Chondrocyte (in vitro differentiated cells): ENCODE data around the gene OSBPL2. TPM values are rescaled to one million over a fixed set of nuclear protein-coding genes. Genes with fewer than 3 reads are reported as not detected.

Source experiments
- DNase-seq: peaks from one replicate; pipeline ENCODE4 v3.0.0; 2021; ENCODE audit warnings: mixed read lengths, low spot score
- H3K27ac Mint-ChIP-seq: one replicate; pipeline ENCODE4 v1.8.0; 2021; ENCODE audit warnings: mild to moderate bottlenecking, moderate library complexity, mixed read lengths; ENCODE audit not compliant: unreplicated experiment
- H3K27me3 Mint-ChIP-seq: 2 replicates; pipeline ENCODE4 v1.8.0; 2021; ENCODE audit warnings: low read depth, mixed read lengths
- H3K36me3 Mint-ChIP-seq: 2 replicates; pipeline ENCODE4 v1.8.0; 2021; ENCODE audit warnings: low read depth, mixed read lengths
- H3K4me1 Mint-ChIP-seq: 2 replicates; pipeline ENCODE4 v1.8.0; 2021; ENCODE audit warnings: low read depth, mild to moderate bottlenecking, mixed read lengths
- H3K4me3 Mint-ChIP-seq: one replicate; pipeline ENCODE4 v1.8.0; 2021; ENCODE audit warnings: mild to moderate bottlenecking, moderate library complexity, mixed read lengths; ENCODE audit not compliant: unreplicated experiment
- H3K9me3 Mint-ChIP-seq: 2 replicates; pipeline ENCODE4 v1.8.0; 2021; ENCODE audit warnings: low read depth, mixed read lengths
- total RNA-seq: library from RNA; stranded (reverse); gene quantifications from 3 replicates; pipeline ENCODE4 v1.2.1, GENCODE V29; 2021
- TF ChIP-seq, protein P1 (sequence below): fragments of 200-600 bp; sonication (generic); IDR thresholded peaks from 2 replicates; pipeline ENCODE4 v1.5.0; 2021; ENCODE audit warnings: antibody characterized with exemption, mild to moderate bottlenecking, moderate library complexity

The OSBPL2 gene
- total RNA-seq, 1 donor from 2014 or later = 48.3 TPM

DNA sequence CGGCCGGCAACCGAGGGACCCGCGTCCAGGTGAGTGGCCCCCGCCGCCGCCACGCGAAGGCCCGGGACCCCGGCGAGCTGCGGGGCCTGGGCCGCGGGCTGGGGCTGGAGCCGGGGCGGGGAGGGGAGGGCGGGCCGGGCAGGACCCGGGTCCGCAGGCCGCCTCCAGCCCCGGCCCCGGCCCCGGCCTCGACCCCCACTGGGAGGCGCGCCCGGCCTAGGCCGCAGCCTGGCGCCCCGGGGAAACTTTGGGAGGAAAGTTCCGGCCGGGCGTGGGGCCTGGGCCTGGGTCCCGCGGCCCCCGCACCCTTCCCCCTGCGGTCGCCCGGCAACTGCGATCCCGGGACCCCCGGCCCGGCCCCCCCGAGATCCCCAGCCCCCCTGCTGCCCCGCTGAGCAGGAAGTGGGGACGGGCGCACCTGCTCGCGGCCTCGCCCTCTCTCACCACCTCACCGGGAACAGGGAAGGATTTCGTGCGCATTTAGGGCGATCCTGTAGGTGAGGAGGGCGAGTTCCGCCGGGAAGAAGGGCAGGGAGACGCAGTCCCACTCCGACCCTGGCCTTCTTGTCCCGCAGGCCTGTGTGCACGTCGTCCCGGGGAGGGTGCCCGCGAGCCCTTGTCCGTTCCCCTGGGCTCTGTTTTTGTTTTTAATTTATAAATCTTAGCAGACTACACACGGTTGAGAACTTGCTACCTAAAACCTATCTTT, 402 bp downstream of the OSBPL2 start:
- Mint-ChIP-seq H3K36me3 (peaks cover 3% of the 10 kb centered on the region), H3K4me3 (peak overlapping the region; percentile 78), H3K4me1 (peaks cover 36% of the 10 kb centered on the region), H3K27me3 (no peaks in the 10 kb centered on the region), H3K27ac (peak overlapping the region; percentile 74), H3K9me3 (no peaks in the 10 kb centered on the region)
- no peak for DNase-seq
- TF ChIP-seq, protein P1, sequence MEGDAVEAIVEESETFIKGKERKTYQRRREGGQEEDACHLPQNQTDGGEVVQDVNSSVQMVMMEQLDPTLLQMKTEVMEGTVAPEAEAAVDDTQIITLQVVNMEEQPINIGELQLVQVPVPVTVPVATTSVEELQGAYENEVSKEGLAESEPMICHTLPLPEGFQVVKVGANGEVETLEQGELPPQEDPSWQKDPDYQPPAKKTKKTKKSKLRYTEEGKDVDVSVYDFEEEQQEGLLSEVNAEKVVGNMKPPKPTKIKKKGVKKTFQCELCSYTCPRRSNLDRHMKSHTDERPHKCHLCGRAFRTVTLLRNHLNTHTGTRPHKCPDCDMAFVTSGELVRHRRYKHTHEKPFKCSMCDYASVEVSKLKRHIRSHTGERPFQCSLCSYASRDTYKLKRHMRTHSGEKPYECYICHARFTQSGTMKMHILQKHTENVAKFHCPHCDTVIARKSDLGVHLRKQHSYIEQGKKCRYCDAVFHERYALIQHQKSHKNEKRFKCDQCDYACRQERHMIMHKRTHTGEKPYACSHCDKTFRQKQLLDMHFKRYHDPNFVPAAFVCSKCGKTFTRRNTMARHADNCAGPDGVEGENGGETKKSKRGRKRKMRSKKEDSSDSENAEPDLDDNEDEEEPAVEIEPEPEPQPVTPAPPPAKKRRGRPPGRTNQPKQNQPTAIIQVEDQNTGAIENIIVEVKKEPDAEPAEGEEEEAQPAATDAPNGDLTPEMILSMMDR = no peak

DNA sequence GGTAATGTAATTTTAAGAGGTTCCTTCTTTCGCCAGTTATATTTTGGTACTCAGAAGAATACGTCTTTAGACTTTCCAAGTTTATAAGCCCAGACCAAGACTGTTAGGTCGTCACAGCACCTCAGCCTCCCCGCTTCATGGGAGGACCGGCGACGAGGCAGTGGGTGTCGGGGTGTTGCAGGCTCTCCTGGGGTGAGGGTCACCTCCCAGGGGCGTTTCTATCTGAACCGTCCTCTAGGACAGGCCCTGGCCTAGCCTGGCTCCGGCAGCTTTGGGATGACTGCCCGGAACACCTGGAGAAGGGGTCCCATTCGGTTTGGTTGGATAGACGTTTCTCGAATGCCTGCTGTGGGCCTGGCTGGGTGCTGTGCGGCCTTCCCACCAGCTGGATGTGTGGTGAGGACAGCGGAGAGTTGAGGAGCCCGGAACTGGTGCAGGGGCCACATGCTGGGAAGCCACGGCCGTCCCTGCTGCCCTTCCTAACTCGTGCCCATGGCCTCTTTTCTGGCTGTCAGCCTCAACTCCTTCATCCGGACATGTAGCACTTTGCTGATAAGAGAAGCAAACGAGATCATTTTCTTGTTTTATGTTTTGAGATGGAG, 1.1 kb downstream of the OSBPL2 start:
- peak overlapping the region; percentile 78 for H3K4me3 Mint-ChIP-seq
- H3K4me1 Mint-ChIP-seq = peaks cover 36% of the 10 kb centered on the region
- TF ChIP-seq, protein P1 = no peak
- no peaks in the 10 kb centered on the region for H3K27me3 Mint-ChIP-seq
- H3K27ac Mint-ChIP-seq = peak overlapping the region; percentile 74
- no peak for DNase-seq
- H3K36me3 Mint-ChIP-seq = peaks cover 3% of the 10 kb centered on the region
- no peaks in the 10 kb centered on the region for H3K9me3 Mint-ChIP-seq

- Mint-ChIP-seq H3K9me3 (no peaks in the 10 kb centered on the region), H3K27ac (no peak overlapping the region), H3K4me1 (peaks cover 36% of the 10 kb centered on the region), H3K36me3 (peaks cover 3% of the 10 kb centered on the region), H3K27me3 (no peaks in the 10 kb centered on the region), H3K4me3 (peak overlapping the region; percentile 36)
- TF ChIP-seq, protein P1 = no peak
- DNase-seq = no peak
Observed at GRCh38 chr20:62240020-62240685, 1.8 kb downstream of the OSBPL2 start.

DNA sequence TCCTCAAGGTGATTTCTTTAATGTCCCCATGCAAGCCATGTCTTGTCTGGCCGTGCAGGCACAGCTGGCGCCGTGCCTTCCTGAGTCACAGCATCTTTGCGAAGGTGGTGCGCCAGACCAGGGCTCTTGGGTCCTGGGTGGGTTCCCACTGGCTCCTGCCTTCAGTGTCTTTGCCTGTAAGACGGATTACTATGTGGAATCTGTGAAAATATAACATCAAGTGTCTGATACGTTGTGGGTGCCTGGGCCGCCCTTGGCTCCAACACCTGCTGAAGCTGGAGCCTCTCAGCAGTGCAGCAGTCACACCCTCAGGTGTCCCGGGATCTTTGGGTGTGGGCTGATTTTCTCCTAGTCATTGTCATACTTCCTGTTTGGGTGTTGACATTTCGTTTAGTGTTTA, 3.2 kb downstream of the OSBPL2 start:
- H3K4me1 Mint-ChIP-seq = peaks cover 36% of the 10 kb centered on the region
- no peak overlapping the region for H3K4me3 Mint-ChIP-seq
- TF ChIP-seq, protein P1 = no peak
- DNase-seq = no peak
- peaks cover 3% of the 10 kb centered on the region for H3K36me3 Mint-ChIP-seq
- peak overlapping the region; percentile 23 for H3K27ac Mint-ChIP-seq
- no peaks in the 10 kb centered on the region for H3K27me3 Mint-ChIP-seq
- no peaks in the 10 kb centered on the region for H3K9me3 Mint-ChIP-seq

GRCh38 chr20:62242176-62242575, 3.9 kb downstream of the OSBPL2 start:
- H3K27me3 Mint-ChIP-seq = no peaks in the 10 kb centered on the region
- peaks cover 3% of the 10 kb centered on the region for H3K36me3 Mint-ChIP-seq
- H3K27ac Mint-ChIP-seq = peak overlapping the region; percentile 27
- TF ChIP-seq, protein P1 = no peak
- no peaks in the 10 kb centered on the region for H3K9me3 Mint-ChIP-seq
- H3K4me1 Mint-ChIP-seq = peaks cover 36% of the 10 kb centered on the region
- no peak for DNase-seq
- H3K4me3 Mint-ChIP-seq = no peak overlapping the region
